Thymus (tissue), 11 donors: Measurements from ENCODE around the gene ZNF683. TPM values are rescaled to one million over a fixed set of nuclear protein-coding genes. Genes with fewer than 3 reads are reported as not detected.
"Not testable (repeated sequence)": the region's sequence is repeated elsewhere in the genome, so short reads cannot be mapped to it uniquely, and the experiment has no call there.

ENCODE experiments used
- DNase-seq, 9 donors: peaks; one replicate each; pipeline ENCODE4 v3.0.0-alpha.2; 2013; ENCODE audit warnings: low spot score in 9 of 9, low read depth in 6 of 9, missing footprints in 1 of 9
- H3K27ac ChIP-seq, 2 donors: one replicate each; pipeline ENCODE4 v1.5.1; 2013; ENCODE audit warnings: control low read depth in 1 of 2, low read depth in 1 of 2, low read length in 1 of 2, mild to moderate bottlenecking in 1 of 2, moderate library complexity in 1 of 2
- H3K27me3 ChIP-seq, 2 donors: one replicate each; pipeline ENCODE4 v1.5.1; 2013; ENCODE audit warnings: low read length in 1 of 2; ENCODE audit not compliant: control insufficient read depth in 2 of 2, insufficient read depth in 1 of 2
- H3K36me3 ChIP-seq, 2 donors: one replicate each; pipeline ENCODE4 v1.5.1; 2013; ENCODE audit warnings: low read length in 1 of 2, mild to moderate bottlenecking in 1 of 2, moderate library complexity in 1 of 2; ENCODE audit not compliant: control insufficient read depth in 2 of 2, insufficient read depth in 2 of 2
- H3K4me1 ChIP-seq, 2 donors: one replicate each; pipeline ENCODE4 v1.5.1; 2013; ENCODE audit warnings: low read length in 2 of 2; ENCODE audit not compliant: control insufficient read depth in 2 of 2, insufficient read depth in 2 of 2
- H3K4me3 ChIP-seq, 2 donors: one replicate each; pipeline ENCODE4 v1.5.1; 2013; ENCODE audit warnings: low read length in 2 of 2, control low read depth in 1 of 2, mild to moderate bottlenecking in 1 of 2
- H3K9me3 ChIP-seq, 2 donors: one replicate each; pipeline ENCODE4 v1.5.1; 2013; ENCODE audit warnings: low read length in 1 of 2, mild to moderate bottlenecking in 1 of 2; ENCODE audit not compliant: control insufficient read depth in 2 of 2, insufficient read depth in 1 of 2
- WGBS: extraction: QIAGEN DNeasy Blood & Tissue Kit; methylation state at CpG from one replicate; pipeline ENCODE4 v1.1.7; 2013; 5-methylcytosine and 5-hydroxymethylcytosine counted together
- polyA plus RNA-seq: library from polyadenylated mRNA; stranded (reverse); fragments of 200-250 nt; gene quantifications from one replicate; pipeline ENCODE4 v1.2.3, GENCODE V29; 2013
- total RNA-seq: library from RNA; stranded (reverse); fragments of 120-200 nt; gene quantifications from one replicate; pipeline ENCODE4 v1.2.4, GENCODE V29; 2013
- donor health status: healthy.

Gene ZNF683
- total and polyA plus RNA-seq, 2 donors = 0.57 to 2.1 TPM

DNA sequence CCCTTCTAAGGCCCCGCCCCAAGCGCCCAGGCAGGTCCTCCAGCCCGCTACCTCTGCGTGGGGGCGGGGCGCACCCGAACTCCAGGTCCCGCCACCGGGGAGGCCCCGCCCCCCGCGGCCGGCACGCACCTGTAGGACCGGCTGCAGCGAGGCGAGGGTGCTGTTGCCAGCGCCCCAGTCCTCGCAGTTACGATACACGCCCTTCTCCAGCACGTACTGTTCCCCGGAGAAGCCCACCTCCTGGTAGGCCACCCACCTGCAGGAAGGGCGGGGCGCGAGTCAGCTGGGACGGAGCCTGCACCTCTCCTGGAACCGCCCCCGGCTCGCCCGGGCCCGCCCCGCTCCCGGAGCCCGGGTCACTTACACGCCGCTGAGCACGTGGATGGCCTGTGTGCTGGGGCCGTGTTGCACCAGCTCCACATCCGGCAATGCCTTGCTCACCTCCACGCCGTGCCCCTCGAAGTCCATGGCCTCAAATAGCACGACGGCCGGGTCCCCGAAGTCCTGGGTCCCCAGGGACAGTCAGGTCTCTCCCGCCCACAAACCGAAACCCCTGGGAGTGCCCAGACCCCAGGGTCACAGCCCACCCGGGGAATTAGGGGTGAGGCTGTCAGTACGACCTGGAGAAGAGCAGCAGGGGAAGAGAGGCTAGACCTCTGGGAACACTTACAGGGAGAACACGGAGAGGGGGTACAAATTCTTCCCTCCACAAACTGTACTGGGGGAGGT lies 35.9 kb downstream of the ZNF683 start:
- Histone ChIP-seq H3K36me3 (no peaks in the 10 kb centered on the region), H3K27ac (no peak overlapping the region), H3K27me3 (peaks cover 17 to 56% of the 10 kb centered on the region in 2 donors), H3K4me3 (peak overlapping the region; percentile 27 to 49), H3K4me1 (peaks cover 5 to 14% of the 10 kb centered on the region in 2 donors), H3K9me3 (no peaks in the 10 kb centered on the region)
- peak in 4 of 9 donors; percentile 46 to 69 (median 50) for DNase-seq
- 18% methylated on average over 52 of the region's 52 CpGs for WGBS

DNA sequence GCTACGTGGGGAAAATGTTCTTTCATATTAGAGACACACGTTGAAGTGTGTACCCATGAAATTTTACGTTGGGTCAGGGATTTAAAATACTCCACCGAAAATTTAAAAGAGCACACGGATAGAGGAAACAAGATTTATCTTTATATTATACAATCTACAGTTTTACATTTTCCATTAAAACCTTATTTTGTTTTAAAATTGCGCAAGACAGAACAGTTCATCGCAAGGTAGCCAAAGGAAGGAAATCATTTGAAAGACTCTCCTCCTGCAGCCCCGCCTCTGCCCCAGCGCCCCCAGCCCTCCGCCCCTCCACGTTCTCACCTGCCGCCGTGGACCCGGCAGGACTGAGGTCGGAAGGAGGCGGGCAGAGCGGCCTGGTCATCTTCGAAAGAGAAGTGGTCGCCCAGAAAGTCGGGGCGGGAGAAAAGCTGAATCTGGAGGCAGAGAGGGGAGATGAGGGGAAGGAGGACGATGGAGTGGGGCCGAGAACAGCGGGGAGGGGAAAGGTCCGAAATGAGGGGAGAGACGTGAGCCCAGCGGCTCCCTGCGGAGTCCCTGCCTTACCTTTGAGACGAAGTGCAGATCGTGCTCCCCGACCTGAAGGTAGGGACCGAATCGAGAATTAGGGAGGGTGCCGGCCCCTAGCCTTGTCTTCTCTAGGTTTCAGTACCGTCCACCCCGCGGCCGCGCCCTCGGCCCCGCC lies 36.6 kb downstream of the ZNF683 start:
- peaks cover 5 to 14% of the 10 kb centered on the region in 2 donors for H3K4me1 ChIP-seq
- WGBS = 3% methylated on average over 41 of the region's 41 CpGs
- H3K9me3 ChIP-seq = no peaks in the 10 kb centered on the region
- H3K27me3 ChIP-seq = peaks cover 19 to 62% of the 10 kb centered on the region in 2 donors
- H3K4me3 ChIP-seq = peak overlapping the region; percentile 27 to 49
- no peak overlapping the region for H3K27ac ChIP-seq
- H3K36me3 ChIP-seq = no peaks in the 10 kb centered on the region
- no peak for DNase-seq

DNA sequence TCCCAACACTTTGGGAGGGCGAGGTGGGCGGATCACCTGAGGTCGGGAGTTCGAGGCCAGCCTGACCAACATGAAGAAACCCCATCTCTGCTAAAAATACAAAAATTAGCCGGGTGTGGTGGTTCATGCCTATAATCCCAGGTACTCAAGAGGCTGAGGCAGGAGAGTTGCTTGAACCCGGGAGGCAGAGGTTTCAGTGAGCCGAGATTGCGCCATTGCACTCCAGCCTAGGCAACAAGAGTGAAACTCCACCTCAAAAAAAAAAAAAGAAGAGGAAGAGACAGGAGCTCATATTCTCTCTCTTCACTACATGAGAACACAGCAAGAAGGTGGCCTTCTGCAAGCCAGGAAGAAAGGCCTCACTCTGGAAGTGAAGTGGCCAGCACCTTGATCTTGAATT lies 39.2 kb downstream of the ZNF683 start:
- H3K36me3 ChIP-seq, H3K9me3 ChIP-seq, H3K27ac ChIP-seq, H3K4me3 ChIP-seq, DNase-seq: not testable (repeated sequence)
- WGBS = 98% methylated on average over 8 of the region's 8 CpGs
- H3K27me3 ChIP-seq = peaks cover 19 to 53% of the 10 kb centered on the region in 2 donors
- H3K4me1 ChIP-seq = peaks cover 5 to 14% of the 10 kb centered on the region in 2 donors

DNA sequence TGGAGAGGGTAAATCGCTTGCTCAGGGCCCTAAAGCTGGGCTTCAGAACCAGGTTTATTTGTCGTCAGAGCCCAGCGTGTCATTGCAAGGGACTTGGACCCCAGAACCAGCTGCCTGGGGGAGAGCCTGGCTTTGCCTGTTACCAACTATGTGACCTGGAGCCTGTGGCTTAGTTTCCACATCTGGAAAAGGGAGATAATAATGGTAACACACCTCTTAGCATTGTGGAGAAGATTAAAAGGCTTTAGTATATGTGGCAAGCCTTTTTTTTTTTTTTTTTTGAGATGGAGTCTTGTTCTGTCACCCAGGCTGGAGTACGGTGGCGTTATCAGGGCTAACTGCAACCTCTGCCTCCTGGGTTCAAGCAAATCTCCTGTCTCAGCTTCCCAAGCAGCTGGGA lies 42.3 kb downstream of the ZNF683 start:
- Histone ChIP-seq H3K4me3 (no peak overlapping the region), H3K27me3 (peaks cover 4 to 22% of the 10 kb centered on the region in 2 donors), H3K27ac (no peak overlapping the region), H3K4me1 (peaks cover 0 to 4% of the 10 kb centered on the region in 2 donors), H3K36me3 (no peaks in the 10 kb centered on the region), H3K9me3 (no peaks in the 10 kb centered on the region)
- DNase-seq = no peak
- 96% methylated on average over 5 of the region's 5 CpGs for WGBS

DNA sequence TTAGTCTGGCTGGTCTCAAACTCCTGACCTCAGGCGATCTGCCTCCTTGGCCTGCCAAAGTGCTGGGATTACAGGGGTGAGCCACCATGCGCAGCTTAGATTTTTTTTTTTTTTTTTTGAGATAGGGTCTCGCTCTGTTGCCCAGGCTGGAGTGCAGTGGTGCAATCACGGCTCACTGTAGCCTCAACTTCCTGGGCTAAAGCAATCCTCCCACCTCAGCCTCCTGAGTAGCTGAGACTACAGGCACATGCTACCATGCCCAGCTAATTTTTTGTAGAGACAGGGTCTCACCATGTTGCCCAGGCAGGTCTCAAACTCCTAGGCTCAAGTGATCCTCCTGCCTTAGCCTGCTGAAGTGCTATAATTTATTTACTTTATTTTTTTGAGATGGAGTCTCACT lies 43.2 kb downstream of the ZNF683 start:
- WGBS = 96% methylated on average over 4 of the region's 4 CpGs
- not testable (repeated sequence) for H3K4me1 ChIP-seq, H3K9me3 ChIP-seq, DNase-seq, H3K4me3 ChIP-seq, H3K36me3 ChIP-seq, H3K27ac ChIP-seq
- H3K27me3 ChIP-seq = peaks cover 3 to 13% of the 10 kb centered on the region in 2 donors

DNA sequence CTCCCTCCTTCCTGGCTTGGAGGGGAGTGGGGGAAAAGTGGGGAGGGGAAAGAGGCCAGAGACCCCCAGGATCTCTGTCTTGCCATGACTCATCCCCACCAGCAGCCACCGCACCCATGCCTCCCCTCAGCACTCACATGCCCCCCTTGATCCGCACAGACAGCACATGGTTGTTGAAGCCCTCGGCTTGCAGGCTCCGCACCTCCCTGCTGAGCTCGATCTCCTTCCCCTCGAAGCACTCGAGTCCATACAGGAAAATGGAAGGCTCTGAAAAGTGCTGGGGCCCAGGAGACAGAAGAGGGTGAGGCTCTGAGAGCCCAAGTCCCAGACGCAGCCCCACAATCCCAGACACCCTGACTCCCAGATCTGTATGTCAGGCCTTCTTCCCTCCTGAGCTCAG lies 44.0 kb downstream of the ZNF683 start:
- Histone ChIP-seq H3K9me3 (no peaks in the 10 kb centered on the region), H3K36me3 (peaks cover 7 to 10% of the 10 kb centered on the region in 2 donors), H3K27ac (no peak overlapping the region), H3K4me3 (no peak overlapping the region), H3K27me3 (peaks cover 3 to 7% of the 10 kb centered on the region in 2 donors), H3K4me1 (peaks cover 0 to 6% of the 10 kb centered on the region in 2 donors)
- WGBS = 95% methylated on average over 8 of the region's 8 CpGs
- no peak for DNase-seq

DNA sequence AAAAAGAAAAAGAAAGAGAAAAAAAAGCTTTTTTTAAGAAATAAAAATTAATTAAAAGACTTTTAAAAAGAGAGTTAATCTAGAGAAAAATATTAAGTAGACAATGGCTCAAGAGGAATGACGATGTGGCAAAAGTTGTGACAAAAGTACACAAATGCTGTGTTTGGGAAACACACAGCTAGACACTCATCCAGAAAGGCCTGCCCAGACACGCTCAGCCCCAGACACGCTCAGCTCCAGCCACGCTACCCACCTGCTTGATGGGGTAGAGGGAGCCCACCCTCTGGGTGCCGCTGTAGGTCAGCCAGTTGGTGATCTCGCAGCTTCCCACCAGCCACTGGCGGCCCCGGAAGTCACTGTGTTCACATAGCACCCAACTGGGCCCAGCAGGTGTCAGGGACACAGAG lies 44.6 kb downstream of the ZNF683 start:
- Histone ChIP-seq H3K9me3 (no peaks in the 10 kb centered on the region), H3K27me3 (peaks cover 3 to 7% of the 10 kb centered on the region in 2 donors), H3K4me3 (no peak overlapping the region), H3K36me3 (peaks cover 10 to 11% of the 10 kb centered on the region in 2 donors), H3K4me1 (peaks cover 0 to 11% of the 10 kb centered on the region in 2 donors), H3K27ac (no peak overlapping the region)
- WGBS = 87% methylated on average over 8 of the region's 8 CpGs
- peak in 1 of 9 donors; percentile 33 for DNase-seq

DNA sequence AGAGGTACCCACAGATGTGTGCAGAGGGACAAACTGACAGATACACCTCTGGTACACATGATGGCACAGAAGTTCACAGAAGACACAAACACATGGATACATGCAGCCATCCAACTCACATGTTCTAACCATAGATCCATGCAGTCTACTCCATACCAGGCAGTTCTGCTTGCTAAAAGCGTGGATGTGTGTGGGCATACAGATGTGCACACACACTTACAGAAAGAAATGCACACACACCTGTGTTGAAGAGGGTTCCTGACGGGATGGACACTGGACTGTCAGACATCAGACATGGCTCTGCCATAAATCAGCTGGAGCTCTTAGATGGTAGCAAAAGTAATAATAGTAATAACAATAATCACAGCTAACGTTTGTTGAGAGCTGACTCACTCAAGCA lies 48.0 kb downstream of the ZNF683 start:
- 97% methylated on average over 3 of the region's 3 CpGs for WGBS
- Histone ChIP-seq H3K36me3 (peaks cover 35 to 39% of the 10 kb centered on the region in 2 donors), H3K27me3 (no peaks in the 10 kb centered on the region), H3K9me3 (no peaks in the 10 kb centered on the region), H3K4me3 (no peak overlapping the region), H3K27ac (no peak overlapping the region), H3K4me1 (peaks cover 14 to 44% of the 10 kb centered on the region in 2 donors)
- no peak for DNase-seq

DNA sequence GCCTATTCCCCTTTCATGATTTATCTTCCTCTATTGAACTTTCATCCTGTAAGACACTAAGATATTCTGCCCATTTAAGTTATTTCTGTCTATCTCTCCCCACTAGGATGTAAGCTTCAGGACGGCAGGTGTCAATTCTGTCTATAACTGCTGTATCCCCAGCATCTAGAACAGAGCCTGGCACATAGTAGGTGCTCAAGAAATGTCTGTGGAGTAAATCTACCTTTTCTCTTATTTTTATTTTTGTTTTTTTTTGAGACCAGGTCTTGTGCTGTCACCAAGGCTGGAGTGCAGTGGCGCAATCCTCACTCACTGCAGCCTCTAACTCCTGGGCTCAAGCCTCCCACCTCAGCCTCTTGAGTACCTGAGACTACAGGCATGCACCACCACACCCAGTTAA lies 49.2 kb downstream of the ZNF683 start:
- H3K27ac ChIP-seq = no peak overlapping the region
- no peaks in the 10 kb centered on the region for H3K27me3 ChIP-seq
- H3K4me3 ChIP-seq = no peak overlapping the region
- DNase-seq = no peak
- H3K9me3 ChIP-seq = no peaks in the 10 kb centered on the region
- peaks cover 35 to 39% of the 10 kb centered on the region in 2 donors for H3K36me3 ChIP-seq
- 95% methylated on average over 2 of the region's 2 CpGs for WGBS
- H3K4me1 ChIP-seq = peaks cover 14 to 50% of the 10 kb centered on the region in 2 donors
